ENCODE results near the gene NTPCR. TPM values are rescaled to one million over a fixed set of nuclear protein-coding genes. Genes with fewer than 3 reads are reported as not detected.
A peak's percentile ranks its signal among the peaks of the same experiment; 100 is the strongest.

Gene NTPCR
- polyA plus RNA-seq, 1 donor = 45.9 TPM

- no peak overlapping the region for H3K4me3 ChIP-seq (ENCODE audit: low read length)
- WGBS (ENCODE audit: insufficient coverage, low lambda C conversion rate) = no CpG with 5 or more reads among the region's 12 CpGs
- H3K9me3 ChIP-seq (ENCODE audit: control insufficient read depth, low read depth, low read length) = no peaks in the 10 kb centered on the region
- no peak overlapping the region for H3K27ac ChIP-seq (ENCODE audit: low read length)
- DNase-seq = peak; percentile 53 to 54
- H3K36me3 ChIP-seq (ENCODE audit: control insufficient read depth, insufficient read depth, low read length) = no peaks in the 10 kb centered on the region
- no peaks in the 10 kb centered on the region for H3K27me3 ChIP-seq (ENCODE audit: control insufficient read depth, insufficient read depth, low read length)
- peaks cover 2% of the 10 kb centered on the region for H3K4me1 ChIP-seq (ENCODE audit: control insufficient read depth, insufficient read depth, low read length)
Measured at GRCh38 chr1:233025157-233025556, 74.7 kb downstream of the NTPCR start.

GRCh38 chr1:233025567-233025966, 75.2 kb downstream of the NTPCR start:
- no peak for DNase-seq
- H3K27me3 ChIP-seq (ENCODE audit: control insufficient read depth, insufficient read depth, low read length) = no peaks in the 10 kb centered on the region
- no peak overlapping the region for H3K27ac ChIP-seq (ENCODE audit: low read length)
- no peaks in the 10 kb centered on the region for H3K36me3 ChIP-seq (ENCODE audit: control insufficient read depth, insufficient read depth, low read length)
- no peaks in the 10 kb centered on the region for H3K4me1 ChIP-seq (ENCODE audit: control insufficient read depth, insufficient read depth, low read length)
- H3K4me3 ChIP-seq (ENCODE audit: low read length) = no peak overlapping the region
- 100% methylated on average over 1 of the region's 2 CpGs for WGBS (ENCODE audit: insufficient coverage, low lambda C conversion rate)
- H3K9me3 ChIP-seq (ENCODE audit: control insufficient read depth, low read depth, low read length) = no peaks in the 10 kb centered on the region

- H3K4me1 ChIP-seq (ENCODE audit: control insufficient read depth, insufficient read depth, low read length) = no peaks in the 10 kb centered on the region
- H3K36me3 ChIP-seq (ENCODE audit: control insufficient read depth, insufficient read depth, low read length) = no peaks in the 10 kb centered on the region
- no peak overlapping the region for H3K27ac ChIP-seq (ENCODE audit: low read length)
- H3K27me3 ChIP-seq (ENCODE audit: control insufficient read depth, insufficient read depth, low read length) = no peaks in the 10 kb centered on the region
- DNase-seq = no peak
- no peak overlapping the region for H3K4me3 ChIP-seq (ENCODE audit: low read length)
- H3K9me3 ChIP-seq (ENCODE audit: control insufficient read depth, low read depth, low read length) = no peaks in the 10 kb centered on the region
- 90% methylated on average over 2 of the region's 5 CpGs for WGBS (ENCODE audit: insufficient coverage, low lambda C conversion rate)
Measured at GRCh38 chr1:233027046-233027445, 76.6 kb downstream of the NTPCR start.

- H3K4me3 ChIP-seq (ENCODE audit: low read length) = no peak overlapping the region
- no peak overlapping the region for H3K27ac ChIP-seq (ENCODE audit: low read length)
- DNase-seq = no peak
- no peaks in the 10 kb centered on the region for H3K27me3 ChIP-seq (ENCODE audit: control insufficient read depth, insufficient read depth, low read length)
- no peaks in the 10 kb centered on the region for H3K4me1 ChIP-seq (ENCODE audit: control insufficient read depth, insufficient read depth, low read length)
- no peaks in the 10 kb centered on the region for H3K36me3 ChIP-seq (ENCODE audit: control insufficient read depth, insufficient read depth, low read length)
- H3K9me3 ChIP-seq (ENCODE audit: control insufficient read depth, low read depth, low read length) = no peaks in the 10 kb centered on the region
- 63% methylated on average over 1 of the region's 3 CpGs for WGBS (ENCODE audit: insufficient coverage, low lambda C conversion rate)
Measured at GRCh38 chr1:233031521-233031920, 81.1 kb downstream of the NTPCR start.

- H3K4me3 ChIP-seq (ENCODE audit: low read length) = no peak overlapping the region
- no peaks in the 10 kb centered on the region for H3K27me3 ChIP-seq (ENCODE audit: control insufficient read depth, insufficient read depth, low read length)
- H3K4me1 ChIP-seq (ENCODE audit: control insufficient read depth, insufficient read depth, low read length) = no peaks in the 10 kb centered on the region
- DNase-seq = no peak
- no peaks in the 10 kb centered on the region for H3K9me3 ChIP-seq (ENCODE audit: control insufficient read depth, low read depth, low read length)
- H3K36me3 ChIP-seq (ENCODE audit: control insufficient read depth, insufficient read depth, low read length) = no peaks in the 10 kb centered on the region
- no peak overlapping the region for H3K27ac ChIP-seq (ENCODE audit: low read length)
- WGBS (ENCODE audit: insufficient coverage, low lambda C conversion rate) = 100% methylated on average over 1 of the region's 4 CpGs
Measured at GRCh38 chr1:233032916-233033315, 82.5 kb downstream of the NTPCR start.

GRCh38 chr1:233033361-233033760, 83.0 kb downstream of the NTPCR start:
- Histone ChIP-seq H3K36me3 (ENCODE audit: control insufficient read depth, insufficient read depth, low read length) (no peaks in the 10 kb centered on the region), H3K4me1 (ENCODE audit: control insufficient read depth, insufficient read depth, low read length) (no peaks in the 10 kb centered on the region), H3K27ac (ENCODE audit: low read length) (no peak overlapping the region), H3K9me3 (ENCODE audit: control insufficient read depth, low read depth, low read length) (no peaks in the 10 kb centered on the region), H3K27me3 (ENCODE audit: control insufficient read depth, insufficient read depth, low read length) (no peaks in the 10 kb centered on the region), H3K4me3 (ENCODE audit: low read length) (no peak overlapping the region)
- WGBS (ENCODE audit: insufficient coverage, low lambda C conversion rate) = 100% methylated on average over 1 of the region's 3 CpGs
- DNase-seq = no peak

Other genes with a start within 250 kb of the NTPCR start
- 2.8 TPM for gene MAP10, start 145.2 kb upstream of the NTPCR start, polyA plus RNA-seq

All from large intestine (tissue), 3 donors.